HFF-Myc (cell line): Measurements from ENCODE around the gene LYL1.

Experiments used
- DNase-seq: peaks from one replicate; pipeline ENCODE4 v3.0.0-alpha.2; 2011; ENCODE audit warnings: low read depth; ENCODE audit errors: extremely low read depth
- H3K4me3 ChIP-seq: replicated peaks from 2 replicates; pipeline ENCODE4 v1.5.1; 2011; ENCODE audit warnings: low read depth, mild to moderate bottlenecking, control low read depth, low read length
- TF ChIP-seq, protein P1 (sequence below): IDR thresholded peaks from 2 replicates; pipeline ENCODE4 v1.5.1; 2012; ENCODE audit warnings: mild to moderate bottlenecking, low read depth, low read length, control low read depth; ENCODE audit errors: missing control alignments

LYL1 gene

GRCh38 chr19:13057147-13057572 lies 45.5 kb downstream of the LYL1 start:
- no peak for DNase-seq
- TF ChIP-seq, protein P1, sequence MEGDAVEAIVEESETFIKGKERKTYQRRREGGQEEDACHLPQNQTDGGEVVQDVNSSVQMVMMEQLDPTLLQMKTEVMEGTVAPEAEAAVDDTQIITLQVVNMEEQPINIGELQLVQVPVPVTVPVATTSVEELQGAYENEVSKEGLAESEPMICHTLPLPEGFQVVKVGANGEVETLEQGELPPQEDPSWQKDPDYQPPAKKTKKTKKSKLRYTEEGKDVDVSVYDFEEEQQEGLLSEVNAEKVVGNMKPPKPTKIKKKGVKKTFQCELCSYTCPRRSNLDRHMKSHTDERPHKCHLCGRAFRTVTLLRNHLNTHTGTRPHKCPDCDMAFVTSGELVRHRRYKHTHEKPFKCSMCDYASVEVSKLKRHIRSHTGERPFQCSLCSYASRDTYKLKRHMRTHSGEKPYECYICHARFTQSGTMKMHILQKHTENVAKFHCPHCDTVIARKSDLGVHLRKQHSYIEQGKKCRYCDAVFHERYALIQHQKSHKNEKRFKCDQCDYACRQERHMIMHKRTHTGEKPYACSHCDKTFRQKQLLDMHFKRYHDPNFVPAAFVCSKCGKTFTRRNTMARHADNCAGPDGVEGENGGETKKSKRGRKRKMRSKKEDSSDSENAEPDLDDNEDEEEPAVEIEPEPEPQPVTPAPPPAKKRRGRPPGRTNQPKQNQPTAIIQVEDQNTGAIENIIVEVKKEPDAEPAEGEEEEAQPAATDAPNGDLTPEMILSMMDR = no peak
- no peak overlapping the region for H3K4me3 ChIP-seq

DNA sequence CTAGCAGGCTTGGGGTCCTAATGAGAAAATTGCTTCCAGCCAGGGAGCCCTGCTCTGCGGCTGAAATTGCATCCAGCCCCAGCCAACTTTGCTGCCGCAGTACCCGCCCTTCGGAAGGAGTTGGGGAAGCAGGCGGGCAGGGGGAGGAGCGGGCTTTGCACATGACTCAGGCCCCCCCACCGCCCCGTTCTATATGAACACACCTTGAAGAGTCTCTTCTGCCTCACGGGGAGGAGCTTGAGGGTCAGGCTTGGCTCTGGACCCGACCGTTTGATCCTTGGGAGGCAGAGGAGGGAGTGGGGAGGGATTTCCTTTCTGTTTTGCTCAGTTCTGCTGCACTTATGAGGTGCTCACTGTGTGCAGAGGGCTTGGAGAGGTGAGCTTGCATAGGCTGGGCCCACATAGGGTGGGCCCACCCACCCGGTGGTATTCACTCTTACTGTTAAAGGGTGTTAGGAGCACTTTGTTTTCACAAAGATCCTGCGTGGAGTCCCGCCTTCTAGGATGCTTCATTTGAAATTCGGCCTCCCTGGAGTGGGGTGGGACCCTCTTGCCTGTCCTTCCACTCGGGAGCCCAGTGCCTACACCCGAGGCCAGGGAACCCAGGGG lies 46.5 kb downstream of the LYL1 start:
- peak; percentile 67 for DNase-seq
- TF ChIP-seq, protein P1 = no peak
- H3K4me3 ChIP-seq = peak overlapping the region; percentile 32

- peak; percentile 75 for DNase-seq
- TF ChIP-seq, protein P1 = peak; percentile 2
- H3K4me3 ChIP-seq = peak overlapping the region; percentile 32
Observed at GRCh38 chr19:13055213-13056051, 47.2 kb downstream of the LYL1 start.

DNA sequence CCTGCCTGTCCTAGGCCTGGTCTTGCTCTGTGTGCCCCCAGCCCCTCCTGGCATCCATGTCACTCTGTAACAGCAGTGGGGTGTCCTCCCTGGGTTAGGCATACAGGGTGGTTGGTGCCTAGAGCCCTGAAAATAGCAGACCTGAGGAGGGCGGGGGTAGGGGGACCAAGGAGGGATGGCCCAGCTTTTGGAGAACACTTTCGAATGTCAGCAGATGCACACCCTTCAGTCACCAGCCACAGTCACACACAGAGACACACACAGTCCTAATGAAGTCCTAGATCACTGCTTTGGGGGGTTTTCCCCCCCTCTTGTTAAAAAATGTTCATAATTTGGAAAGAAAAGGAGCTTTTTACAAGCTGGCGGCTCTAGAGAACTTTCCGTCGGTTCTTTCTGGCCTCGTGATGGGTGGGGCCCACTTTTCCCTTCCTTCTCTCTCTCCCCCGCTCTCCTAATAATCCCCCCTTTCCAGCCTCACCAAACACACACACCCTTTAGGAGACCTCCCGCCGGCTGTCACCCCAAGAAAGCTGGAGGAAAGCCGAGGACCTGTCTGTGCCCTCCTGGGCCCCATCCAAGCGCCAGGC lies 47.9 kb downstream of the LYL1 start:
- TF ChIP-seq, protein P1 = no peak
- no peak for DNase-seq
- no peak overlapping the region for H3K4me3 ChIP-seq

- 0 out of 2 replicates have a peak overlapping the region, but pooled peaks have one; percentile 11 for H3K4me3 ChIP-seq
- TF ChIP-seq, protein P1 = no peak
- peak; percentile 83 for DNase-seq
Observed at GRCh38 chr19:13053761-13054625, 48.7 kb downstream of the LYL1 start.

DNA sequence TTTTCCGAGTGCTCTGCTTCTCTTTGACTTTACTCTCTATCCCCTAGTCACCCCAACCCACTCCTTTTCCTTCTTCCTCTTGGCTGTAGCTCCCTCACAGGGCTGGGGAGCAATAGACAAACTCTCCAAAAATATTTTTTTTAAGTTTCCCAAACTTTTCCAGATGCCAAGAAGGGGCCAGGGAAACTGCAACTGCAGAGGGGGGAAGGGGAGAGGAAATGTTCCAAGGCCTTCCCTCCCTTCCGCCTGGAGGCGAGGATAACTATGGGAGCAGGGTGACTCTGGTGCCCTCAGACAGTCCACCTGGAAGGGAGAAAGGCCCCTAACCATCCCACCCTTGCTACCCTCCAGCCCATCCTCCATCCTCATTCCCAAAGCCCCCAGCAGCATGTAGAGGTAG lies 49.4 kb downstream of the LYL1 start:
- TF ChIP-seq, protein P1 = no peak
- 0 out of 2 replicates have a peak overlapping the region, but pooled peaks have one; percentile 11 for H3K4me3 ChIP-seq
- no peak for DNase-seq
